Iris pigment epithelial cell (primary cell): ENCODE results near the gene PAX2.

ENCODE experiments used
- DNase-seq: peaks from one replicate; pipeline ENCODE4 v3.0.0-alpha.2; 2011; ENCODE audit warnings: low read depth

The PAX2 gene

DNA sequence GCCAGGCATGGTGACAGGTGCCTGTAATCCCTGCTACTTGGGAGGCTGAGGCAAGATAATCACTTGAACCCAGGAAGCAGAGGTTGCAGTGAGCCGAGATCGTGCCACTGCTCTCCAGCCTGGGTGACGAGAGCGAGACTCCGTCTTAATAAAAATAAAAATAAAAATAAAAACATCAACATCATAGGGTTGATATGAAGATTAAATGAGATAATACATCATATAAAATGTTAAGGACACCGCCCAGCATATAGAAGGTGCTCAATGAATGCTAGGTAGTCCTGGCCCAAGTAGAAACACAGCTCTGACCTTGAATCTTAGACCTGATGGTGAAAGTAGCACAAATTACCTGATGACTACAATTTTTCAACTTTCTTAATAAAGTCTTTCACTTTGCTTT is 74.0 kb downstream of the PAX2 start:
- no peak for DNase-seq

DNA sequence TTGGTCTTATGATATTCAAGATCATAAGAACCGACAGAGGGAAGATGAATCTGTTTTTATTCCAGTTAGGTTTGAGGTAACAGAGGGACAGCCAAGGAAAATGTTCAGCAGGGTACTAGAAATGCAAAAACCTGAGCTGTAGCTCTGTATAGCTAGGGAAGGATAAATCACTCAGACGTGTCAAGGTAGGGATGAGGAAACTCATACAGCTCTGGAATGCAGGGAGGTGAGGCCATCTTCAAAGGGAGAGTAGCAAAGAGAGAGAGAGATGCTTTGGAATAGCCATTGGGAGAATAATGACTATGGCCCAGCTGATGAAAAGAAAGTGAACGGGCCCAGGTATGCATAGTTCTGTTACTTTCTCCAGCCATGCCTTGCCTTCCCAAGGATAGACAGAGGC is 77.8 kb downstream of the PAX2 start:
- no peak for DNase-seq

DNA sequence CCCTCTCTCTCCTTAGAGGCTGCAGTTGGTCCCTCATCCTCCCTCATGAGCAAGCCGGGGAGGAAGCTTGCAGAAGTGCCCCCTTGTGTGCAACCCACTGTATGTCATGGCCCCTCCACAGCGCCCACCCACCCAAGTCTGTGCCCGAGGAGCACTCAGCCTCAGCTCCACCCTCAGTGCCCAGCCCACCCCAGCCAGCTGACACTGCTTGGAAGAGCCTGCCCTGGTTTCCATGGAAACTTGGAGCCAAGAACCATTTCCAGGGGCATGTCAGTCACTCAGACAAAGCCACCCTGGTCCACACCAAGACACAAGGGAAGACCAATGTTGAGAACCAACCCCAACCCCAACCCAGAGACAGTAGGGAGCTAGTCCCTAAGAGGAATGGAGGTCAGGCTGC is 79.5 kb downstream of the PAX2 start:
- no peak for DNase-seq

DNA sequence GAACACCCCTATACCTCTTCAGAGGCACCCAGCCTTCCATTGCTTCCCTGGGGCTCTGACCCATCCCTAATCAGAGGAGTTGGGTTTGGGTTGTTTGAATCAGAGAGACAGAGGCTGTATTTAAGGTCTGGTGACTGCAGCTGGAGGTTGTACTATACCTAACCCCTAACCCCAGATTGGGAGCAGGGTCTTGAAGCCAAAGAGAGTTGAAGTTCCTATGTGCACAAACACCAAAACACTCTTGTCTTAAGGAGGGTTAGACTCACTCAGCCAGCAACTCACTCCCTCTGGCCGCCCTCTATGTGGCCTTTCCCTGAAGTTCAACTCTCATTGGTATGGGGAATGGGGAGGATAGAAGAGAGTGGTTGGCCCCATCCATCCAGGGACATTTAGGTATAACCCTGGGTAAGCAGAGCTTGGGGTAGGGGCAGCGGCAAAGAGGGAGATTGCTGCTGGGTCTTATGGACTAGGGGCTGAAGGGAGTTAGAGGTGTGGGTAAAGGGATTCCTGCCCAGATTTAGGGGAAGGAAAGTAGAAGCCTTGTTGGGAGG is 80.0 kb downstream of the PAX2 start:
- DNase-seq = no peak

DNA sequence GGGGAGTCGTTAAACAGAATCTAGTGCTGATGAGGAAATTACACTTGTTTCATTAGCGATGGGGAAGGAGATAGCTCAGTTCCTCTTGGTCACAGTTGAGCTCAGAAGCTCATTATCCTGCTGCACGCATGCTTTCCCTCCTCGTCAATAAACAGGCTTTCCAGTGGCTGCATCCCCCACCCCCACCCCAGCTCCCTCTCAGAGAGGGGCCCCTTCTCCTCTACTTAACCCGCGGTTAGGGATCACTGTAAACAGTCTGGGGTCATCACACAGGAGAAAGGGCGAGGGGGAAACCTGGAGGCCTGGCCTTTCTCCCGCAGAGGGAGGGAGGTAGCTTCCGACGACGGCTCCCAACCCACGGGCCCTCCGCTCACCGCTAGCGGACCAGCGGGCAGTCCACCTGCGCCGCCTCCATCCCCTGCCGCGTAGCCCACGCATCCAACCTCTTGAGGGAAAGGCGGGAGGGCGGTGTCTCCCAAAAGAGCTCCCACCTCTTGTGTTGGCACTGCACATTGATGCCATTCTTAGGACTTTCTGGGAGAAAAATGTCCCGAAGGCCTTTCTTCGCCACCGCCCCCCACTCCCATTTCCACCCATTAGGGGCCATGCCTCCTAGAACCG is 80.8 kb downstream of the PAX2 start:
- no peak for DNase-seq

DNA sequence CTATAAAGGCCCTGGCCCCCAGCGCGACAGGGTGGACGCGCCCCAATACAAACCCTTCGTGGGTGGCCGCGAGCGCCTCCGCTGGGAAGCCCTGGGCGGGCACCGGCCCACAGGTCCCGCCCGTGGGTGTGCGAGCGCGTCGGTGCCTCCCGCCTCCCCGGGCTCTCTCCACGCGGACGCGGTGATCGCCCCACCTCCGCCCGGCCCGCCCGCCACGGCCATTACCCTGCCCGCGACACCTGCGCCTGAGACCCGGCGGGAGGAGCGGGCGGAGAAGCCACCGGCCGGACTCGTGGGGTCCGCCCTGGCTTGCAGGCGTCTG is 81.2 kb downstream of the PAX2 start:
- no peak for DNase-seq

DNA sequence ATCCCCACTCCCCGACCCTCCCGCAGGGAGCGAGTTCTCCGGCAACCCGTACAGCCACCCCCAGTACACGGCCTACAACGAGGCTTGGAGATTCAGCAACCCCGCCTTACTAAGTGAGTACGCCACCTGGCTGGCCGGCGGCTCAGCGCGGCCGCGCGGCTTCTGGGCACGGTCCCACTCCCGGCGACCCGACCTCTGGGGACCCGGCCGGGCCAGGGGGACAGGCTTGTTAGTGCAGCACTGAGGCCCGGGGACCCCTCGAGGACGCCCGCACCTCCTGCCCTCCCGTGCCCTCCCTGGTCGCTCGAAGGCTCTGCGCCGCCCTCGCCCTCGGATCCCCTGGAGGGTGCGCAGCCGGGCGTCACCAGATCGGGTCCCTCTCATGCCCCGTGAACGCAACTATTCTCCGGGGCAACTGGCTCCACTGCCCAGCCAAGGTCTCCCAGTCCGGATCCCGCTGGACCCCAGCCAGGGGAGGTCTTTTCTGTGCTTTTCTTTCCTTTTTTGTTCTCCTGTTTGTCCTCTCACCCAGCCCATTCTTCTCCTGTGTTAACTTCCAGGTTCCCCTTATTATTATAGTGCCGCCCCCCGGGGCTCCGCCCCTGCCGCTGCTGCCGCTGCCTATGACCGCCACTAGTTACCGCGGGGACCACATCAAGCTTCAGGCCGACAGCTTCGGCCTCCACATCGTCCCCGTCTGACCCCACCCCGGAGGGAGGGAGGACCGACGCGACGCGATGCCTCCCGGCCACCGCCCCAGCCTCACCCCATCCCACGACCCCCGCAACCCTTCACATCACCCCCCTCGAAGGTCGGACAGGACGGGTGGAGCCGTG is 81.8 kb downstream of the PAX2 start:
- no peak for DNase-seq

DNA sequence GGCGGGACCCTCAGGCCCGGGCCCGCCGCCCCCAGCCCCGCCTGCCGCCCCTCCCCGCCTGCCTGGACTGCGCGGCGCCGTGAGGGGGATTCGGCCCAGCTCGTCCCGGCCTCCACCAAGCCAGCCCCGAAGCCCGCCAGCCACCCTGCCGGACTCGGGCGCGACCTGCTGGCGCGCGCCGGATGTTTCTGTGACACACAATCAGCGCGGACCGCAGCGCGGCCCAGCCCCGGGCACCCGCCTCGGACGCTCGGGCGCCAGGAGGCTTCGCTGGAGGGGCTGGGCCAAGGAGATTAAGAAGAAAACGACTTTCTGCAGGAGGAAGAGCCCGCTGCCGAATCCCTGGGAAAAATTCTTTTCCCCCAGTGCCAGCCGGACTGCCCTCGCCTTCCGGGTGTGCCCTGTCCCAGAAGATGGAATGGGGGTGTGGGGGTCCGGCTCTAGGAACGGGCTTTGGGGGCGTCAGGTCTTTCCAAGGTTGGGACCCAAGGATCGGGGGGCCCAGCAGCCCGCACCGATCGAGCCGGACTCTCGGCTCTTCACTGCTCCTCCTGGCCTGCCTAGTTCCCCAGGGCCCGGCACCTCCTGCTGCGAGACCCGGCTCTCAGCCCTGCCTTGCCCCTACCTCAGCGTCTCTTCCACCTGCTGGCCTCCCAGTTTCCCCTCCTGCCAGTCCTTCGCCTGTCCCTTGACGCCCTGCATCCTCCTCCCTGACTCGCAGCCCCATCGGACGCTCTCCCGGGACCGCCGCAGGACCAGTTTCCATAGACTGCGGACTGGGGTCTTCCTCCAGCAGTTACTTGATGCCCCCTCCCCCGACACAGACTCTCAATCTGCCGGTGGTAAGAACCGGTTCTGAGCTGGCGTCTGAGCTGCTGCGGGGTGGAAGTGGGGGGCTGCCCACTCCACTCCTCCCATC is 82.7 kb downstream of the PAX2 start:
- no peak for DNase-seq

DNA sequence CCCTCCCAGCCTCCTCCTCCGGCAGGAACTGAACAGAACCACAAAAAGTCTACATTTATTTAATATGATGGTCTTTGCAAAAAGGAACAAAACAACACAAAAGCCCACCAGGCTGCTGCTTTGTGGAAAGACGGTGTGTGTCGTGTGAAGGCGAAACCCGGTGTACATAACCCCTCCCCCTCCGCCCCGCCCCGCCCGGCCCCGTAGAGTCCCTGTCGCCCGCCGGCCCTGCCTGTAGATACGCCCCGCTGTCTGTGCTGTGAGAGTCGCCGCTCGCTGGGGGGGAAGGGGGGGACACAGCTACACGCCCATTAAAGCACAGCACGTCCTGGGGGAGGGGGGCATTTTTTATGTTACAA is 83.3 kb downstream of the PAX2 start:
- DNase-seq = no peak

DNA sequence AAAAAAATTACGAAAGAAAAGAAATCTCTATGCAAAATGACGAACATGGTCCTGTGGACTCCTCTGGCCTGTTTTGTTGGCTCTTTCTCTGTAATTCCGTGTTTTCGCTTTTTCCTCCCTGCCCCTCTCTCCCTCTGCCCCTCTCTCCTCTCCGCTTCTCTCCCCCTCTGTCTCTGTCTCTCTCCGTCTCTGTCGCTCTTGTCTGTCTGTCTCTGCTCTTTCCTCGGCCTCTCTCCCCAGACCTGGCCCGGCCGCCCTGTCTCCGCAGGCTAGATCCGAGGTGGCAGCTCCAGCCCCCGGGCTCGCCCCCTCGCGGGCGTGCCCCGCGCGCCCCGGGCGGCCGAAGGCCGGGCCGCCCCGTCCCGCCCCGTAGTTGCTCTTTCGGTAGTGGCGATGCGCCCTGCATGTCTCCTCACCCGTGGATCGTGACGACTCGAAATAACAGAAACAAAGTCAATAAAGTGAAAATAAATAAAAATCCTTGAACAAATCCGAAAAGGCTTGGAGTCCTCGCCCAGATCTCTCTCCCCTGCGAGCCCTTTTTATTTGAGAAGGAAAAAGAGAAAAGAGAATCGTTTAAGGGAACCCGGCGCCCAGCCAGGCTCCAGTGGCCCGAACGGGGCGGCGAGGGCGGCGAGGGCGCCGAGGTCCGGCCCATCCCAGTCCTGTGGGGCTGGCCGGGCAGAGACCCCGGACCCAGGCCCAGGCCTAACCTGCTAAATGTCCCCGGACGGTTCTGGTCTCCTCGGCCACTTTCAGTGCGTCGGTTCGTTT is 83.9 kb downstream of the PAX2 start:
- no peak for DNase-seq

DNA sequence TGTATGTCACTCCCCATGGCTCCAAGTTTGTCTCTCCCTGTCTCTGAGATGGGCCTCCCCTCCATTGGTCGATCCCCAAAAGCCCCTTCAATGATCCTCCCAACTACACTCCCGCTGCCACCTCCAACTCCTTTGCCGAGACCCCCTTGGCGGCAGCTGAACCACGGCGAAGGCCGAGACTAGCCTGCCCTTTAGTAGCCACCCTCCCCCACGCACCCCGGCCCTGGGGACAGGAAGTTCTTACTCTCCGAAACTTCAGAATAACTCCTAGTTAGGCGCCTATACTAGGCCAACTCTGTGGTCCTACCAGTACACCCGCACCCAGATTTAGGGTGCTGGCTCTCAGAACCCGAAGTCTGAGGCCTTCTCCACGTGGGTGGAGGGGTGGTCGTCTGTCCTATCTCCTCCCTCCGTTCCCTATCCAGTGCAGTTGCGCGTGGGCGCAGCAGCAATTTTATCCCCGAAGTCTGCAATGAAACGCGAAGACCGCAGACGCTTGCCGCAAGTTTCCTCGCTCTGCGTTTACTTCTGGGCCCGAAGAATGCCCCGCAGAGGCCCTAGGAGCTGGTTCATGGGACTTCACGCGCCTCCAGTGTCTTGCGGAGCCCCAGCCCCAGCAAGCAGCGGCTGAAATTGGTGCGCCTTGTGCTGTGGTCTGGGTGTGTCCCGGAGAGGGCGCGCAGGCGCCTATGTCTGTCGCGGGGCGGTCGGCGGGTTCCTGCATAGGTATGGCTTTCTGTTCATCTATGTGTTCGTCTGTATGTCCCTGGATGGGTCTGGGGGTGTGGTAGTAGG is 84.7 kb downstream of the PAX2 start:
- DNase-seq = no peak

DNA sequence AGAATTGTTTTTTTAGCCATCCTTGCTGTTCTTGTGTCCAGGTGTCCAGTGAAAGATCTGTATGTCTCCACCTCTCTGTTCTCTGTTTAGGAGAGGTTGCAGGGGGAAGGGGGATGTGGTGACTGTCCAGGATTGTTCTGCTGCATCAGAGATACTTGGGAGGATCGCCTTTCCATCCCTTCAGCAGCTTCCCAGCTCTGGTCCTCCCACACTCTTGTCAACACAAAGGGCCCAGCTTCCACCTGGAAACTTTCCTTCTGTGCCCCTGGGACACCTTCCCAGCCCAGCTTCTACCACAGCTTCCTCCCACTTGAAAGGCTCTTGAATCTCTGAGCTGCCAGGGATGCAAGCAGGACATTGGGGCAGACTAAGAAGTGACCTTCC is 85.3 kb downstream of the PAX2 start:
- no peak for DNase-seq

DNA sequence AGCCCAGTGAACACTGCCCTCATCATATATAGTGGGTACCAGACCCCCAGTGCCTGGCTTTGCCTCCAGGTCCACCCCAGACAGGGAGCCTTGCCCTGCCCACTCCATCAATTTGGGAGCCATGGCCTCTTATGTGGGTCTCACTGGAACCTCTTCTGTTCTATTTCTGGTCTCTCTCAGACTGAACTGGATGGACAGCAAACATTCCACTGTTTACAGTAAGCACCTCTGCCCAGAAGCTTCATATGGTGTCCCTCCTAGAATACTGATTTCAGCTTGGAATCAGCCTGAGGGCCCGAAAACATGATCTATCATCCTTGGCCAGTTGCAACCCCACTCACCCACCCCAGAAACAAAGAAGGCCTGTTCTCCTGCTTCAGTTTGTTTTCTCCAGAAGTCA is 86.4 kb downstream of the PAX2 start:
- DNase-seq = no peak

DNA sequence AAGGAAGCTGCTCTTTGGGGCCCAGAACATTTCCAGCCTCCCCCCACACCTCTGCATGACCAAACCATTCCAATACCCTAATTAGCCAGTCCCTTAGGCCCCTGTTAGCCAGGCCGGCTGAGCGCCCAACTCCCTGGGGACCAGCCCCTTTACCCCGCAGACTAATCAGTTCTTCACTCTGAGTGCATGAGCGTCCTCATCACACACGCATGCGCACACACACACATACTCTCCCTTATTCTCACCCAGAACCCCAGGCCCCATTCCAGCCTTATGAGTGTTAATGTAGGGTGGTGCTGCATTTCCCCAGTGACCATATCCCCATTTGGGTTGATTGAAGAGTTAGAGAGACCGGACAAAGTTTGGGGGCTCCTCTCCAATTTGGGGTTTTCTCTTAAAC is 90.4 kb downstream of the PAX2 start:
- no peak for DNase-seq

DNA sequence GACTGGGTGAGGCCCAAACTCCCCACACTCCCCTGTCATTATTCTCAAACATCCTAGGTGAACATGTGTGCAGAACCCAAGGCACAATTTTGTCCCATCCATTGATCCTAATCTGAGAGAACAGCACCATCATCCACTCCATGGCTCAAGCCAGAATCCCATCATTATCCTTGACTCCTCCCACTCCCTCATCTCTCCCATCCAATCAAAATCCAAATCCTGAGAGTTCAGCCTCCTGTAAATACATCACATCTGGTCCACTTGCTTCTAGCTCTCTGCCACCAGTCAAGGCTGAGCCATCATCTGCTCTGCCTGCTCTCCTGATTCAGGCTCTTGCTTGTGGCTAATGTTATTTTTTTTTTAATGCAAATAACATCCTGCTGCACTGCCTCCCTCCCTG is 91.5 kb downstream of the PAX2 start:
- no peak for DNase-seq

DNA sequence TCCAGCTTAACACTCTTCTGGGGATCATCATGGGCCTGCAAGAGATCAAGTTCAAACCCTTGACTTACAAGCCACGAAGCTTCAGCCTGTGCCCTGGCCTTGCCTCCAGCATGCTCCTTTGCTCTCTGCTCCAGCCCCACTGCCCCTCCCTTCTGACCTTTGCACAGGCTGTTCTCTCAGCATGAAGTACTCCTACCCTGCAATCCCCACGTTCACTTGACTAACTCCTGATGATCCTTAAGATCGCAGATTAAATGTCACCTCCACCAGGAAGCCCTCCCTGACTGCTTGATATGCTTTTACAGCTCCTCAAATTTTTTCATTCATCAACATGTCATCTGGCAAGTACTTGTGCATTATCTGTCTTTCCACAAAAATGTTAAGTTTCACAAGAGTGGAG is 91.9 kb downstream of the PAX2 start:
- DNase-seq = no peak

DNA sequence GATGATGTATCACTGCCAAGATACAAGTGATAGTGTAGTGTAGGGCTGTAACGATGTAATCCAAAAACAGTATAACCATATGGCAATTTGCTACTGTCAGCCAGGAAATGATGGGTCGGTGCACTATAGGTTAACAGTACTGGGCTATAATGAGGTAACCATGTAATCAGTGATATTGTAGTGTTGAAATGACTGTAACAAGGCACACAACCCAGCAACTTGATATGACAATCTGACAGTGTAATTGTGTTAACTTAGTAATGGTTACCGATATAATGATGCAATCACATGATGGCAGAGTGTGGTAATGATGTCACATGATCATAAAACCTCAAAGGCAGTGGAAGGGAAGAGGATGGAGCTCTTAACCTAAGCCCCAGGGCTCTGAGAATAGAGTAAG is 93.6 kb downstream of the PAX2 start:
- DNase-seq = no peak

DNA sequence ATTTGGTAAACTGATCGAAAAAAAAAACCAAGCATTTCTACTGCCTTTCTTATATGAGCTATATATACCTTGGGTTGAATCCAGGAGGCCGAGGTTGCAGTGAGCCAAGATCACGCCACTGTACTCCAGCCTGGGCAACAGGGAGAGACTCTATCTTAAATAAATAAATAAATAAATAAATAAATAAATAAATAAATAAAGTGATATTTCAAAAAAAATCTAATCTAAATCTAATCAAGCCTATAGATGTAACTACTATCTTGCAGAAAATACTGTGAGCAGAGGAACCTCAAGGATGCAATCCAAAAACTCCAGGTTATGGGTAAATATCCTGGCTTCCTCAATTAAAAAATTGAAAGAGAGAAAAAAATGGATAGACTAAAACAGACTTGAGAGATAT is 96.1 kb downstream of the PAX2 start:
- DNase-seq = no peak

DNA sequence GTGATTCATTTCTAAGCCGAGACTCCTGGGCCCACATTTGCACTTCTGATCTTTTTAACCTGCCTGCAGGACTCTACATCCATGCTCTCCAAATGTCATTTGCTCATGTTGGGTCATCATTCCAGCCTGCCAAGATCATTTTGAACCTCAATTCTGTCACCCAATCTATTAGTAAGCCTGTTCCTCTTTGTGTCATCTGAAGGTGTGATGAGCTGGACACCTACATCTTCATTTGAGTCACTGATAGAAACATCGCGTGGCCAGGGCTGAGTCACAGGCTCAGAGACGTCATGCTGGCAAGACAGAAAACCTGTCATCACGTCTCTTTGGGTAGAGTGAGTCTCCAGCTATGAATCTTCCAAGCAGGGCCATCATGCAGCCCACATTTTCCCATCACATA is 102.1 kb downstream of the PAX2 start:
- peak; percentile 14 for DNase-seq

DNA sequence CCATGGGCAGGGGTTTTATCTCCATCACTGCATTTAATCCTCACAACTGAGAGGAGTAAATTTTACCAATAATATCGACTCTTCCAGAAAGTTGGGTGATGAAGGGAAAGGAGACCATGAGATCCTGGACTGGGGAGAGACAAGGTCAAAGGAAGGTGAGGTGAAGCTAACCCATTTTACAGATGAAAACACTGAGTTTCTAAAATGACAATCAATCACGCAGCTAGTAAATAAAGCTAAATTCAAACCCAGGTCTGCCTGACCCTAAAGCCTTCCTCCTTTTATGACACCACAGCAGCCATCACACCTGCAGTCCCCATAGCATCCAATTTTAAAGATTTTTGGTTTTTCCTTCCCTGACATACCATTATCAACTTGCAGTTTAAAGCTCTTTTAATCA is 103.4 kb downstream of the PAX2 start:
- no peak for DNase-seq

DNA sequence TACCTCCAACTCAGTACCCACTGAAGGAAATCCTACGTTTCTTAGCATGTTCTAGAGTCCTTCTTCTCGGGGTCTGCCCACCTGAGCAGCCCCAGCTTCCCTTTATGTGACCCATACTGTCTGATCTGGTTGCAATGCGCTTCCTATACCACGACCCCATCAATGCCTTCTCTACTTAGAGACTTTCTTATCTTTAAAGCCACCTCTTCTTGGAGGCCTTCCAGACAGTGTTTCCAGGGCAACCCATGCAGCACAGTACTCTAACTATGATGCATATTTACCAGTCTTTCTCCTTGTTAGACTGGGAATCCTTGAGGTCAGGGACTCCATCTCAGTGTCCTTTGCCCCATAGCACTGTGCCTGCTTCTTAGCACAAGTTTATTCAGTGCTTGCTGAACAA is 112.9 kb downstream of the PAX2 start:
- no peak for DNase-seq
